GM08714 (cell line): Measurements from ENCODE around the gene SPRED2.

ENCODE experiments used
- H3K4me3 ChIP-seq: fragments of 200-500 bp; sonication (Bioruptor generic); 2 replicates; pipeline ENCODE4 v1.5.1; 2014; ENCODE audit warnings: mild to moderate bottlenecking, low read length, inconsistent platforms
- ZNF274 ChIP-seq: IDR thresholded peaks from 2 replicates; pipeline ENCODE4 v1.6.1; 2012; ENCODE audit warnings: mild to moderate bottlenecking, low read depth, low read length

Gene SPRED2

DNA sequence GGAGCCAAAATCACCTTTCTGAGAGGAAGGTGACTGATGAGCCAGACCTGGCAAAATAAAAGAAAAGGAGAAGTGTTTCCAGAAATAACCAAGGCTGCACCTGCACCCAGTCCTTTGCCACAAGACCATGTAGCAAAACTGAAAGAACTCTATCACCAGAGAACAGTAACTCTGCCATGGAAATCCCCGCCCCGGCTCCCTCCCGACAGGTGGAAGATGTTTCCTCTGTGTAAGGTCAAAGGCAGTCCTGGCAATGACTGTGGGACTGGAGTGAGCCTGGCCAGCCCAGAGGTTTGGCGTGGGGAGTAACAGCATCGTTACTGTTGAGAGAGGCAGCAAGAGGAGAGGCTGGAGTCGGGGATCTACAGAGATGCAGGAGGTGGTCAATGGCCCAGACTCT, 42.3 kb downstream of the SPRED2 start:
- peak overlapping the region; percentile 21; the same call in 1 of the 2 replicates for H3K4me3 ChIP-seq
- no peak for TF ChIP-seq ZNF274

DNA sequence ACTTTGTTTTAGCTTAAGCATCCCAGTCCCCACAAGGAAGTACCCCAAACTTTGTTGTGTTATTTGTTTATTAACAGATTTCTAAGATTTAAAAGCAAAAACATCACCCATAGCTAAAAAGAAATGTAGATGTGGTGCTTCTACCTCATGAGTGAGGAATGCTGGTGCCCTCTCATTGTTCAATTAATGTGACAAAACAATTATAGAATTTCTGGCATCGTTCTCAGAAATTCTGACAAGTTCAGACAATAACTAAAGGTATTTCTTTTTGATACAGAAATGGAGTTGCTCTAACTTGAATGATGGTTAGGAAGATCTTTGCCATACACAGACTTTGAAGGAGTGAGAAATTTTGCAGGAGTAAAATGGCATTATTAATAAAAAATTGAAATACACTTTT, 42.9 kb downstream of the SPRED2 start:
- no peak overlapping the region for H3K4me3 ChIP-seq
- no peak for TF ChIP-seq ZNF274

DNA sequence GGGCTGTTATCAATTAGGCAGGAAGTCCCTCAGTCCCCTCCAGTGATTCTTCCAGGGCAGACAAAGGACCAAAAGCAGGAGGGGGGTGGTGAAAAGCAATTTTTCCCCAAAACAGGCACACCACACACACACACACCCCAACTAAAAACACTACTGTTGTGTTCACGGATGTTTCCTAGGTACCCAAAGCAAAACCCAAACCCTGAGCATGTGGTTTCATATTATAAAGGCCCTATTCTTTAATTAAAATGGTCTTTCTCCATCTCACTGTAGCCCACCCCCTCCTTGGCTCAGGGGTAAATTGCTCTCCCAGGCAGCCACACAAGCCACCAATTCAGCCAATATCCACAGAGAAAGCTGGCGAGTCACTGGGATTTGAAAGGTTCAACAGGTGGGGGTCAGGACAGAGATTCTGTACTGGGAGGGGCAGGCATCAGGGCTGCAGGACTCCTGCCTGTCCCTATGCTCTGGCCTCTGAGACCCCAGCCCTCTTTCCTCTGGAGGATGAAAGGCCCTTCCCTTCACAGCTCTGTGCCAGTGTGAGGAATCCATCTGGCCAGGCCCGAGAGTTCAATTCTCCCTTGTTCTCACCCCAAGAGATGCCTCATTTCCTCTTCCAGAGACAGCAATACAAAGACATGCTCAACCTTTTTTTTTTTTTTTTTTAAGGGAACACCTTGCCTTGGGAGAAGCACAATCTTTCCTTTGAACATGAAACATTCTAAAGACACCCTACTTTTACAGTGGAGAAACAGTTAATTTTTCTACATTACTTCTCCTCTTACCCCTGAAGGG, 43.6 kb downstream of the SPRED2 start:
- no peak overlapping the region for H3K4me3 ChIP-seq
- no peak for TF ChIP-seq ZNF274

DNA sequence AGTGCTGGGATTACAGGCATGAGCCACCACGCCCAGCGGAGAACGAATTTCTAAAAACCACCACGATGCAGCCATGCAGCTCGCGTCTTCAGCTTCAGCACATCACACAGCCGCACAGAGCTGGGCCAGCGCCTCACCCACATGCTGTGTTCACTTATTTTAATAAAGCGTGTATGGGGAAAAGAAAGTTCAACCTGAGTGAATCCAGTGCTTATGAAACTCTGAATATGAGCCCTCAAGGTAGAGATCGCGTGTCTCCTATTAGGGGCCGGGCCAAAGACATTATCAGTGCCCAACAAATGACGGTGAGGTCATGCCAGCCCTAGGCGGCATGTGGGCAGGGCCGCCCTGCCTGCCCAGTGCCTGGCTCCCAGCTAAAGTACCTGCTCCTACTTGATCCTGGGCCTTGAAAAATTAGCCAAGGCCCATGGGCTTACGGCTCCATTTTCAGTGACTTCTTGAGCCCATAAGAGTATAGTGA, 44.3 kb downstream of the SPRED2 start:
- TF ChIP-seq ZNF274 = no peak
- H3K4me3 ChIP-seq = no peak overlapping the region

DNA sequence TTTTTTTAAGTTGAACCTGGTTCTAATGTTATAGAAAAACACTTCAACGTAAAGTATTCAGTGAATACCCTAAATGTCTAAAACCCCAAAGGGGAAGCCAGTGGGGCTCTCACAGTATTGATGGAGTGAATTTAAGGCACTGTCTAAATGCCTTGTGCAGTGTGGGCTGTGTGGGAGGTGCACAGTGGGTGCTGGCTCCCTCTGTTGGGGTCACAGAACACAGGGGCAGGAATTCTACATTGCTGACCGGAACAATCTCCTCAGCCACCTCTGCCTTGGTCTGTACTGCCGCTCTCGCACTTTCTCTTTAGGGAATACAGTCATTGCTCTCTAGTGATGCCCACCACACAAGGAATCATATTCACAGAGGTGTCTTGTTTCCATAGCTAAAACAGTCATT, 45.4 kb downstream of the SPRED2 start:
- no peak for TF ChIP-seq ZNF274
- no peak overlapping the region for H3K4me3 ChIP-seq

DNA sequence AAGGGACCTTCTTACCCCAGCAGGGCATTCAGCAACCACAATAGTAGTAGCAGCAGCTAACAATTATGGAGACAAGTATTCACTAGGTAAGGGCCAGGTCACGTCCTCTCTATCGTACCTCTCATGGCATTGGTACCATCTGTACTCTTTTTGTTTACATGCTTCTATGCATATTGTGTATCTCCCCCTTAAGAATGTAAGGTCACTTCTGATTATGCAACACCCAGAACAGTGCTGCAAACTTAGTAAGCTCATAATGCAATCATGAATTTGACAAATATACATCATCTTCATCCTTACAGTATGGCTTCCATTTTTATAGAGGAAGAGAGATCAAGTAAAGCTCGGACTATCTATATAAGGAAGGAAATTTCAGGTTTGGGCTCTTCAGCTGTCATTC, 46.1 kb downstream of the SPRED2 start:
- no peak for TF ChIP-seq ZNF274
- H3K4me3 ChIP-seq = no peak overlapping the region

DNA sequence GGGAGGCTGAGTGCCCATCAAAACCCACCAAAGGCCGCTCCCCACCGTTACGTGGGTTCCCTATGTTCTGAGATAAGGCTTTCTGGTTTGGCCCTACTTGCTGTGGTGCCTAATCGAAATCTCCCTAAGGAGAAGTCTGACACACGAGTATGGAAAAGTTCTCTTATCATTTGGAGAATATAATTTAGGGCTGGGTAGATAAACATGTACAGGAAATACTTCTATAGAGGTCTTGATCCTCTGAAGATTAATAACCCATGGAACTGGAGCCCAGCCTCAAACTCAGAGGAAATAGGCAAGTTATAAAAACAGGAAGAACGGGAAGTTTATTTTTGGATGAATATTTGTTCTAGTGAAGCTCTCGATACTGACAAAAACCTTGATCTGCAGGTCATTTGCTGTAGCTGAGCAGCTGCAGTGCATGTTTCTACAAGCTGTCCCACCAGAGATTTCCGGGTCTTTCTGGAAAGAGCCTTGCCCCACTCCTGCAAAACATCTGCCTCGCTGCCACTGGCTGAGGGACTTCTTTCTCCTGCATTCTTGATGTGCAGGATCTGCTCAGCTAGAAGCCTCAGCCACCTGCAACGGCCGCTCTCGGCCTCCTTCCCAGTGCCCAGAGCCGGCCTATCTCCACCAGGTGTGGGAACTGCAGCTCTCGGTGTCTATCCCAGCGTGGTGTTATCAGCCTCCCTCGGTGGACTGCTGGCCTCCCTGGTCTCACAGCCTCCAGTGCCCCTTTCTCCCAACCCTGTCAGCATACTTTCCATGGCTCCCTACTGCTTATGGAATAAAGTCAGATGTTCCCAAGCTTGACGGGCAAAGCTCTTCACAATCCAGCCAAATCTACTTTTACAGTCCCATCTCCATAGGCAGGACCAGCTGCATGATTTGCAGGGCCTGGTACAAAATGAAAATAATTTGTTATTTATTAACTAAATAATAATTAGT, 48.6 kb downstream of the SPRED2 start:
- no peak for TF ChIP-seq ZNF274
- no peak overlapping the region; the same call in 1 of the 2 replicates for H3K4me3 ChIP-seq

DNA sequence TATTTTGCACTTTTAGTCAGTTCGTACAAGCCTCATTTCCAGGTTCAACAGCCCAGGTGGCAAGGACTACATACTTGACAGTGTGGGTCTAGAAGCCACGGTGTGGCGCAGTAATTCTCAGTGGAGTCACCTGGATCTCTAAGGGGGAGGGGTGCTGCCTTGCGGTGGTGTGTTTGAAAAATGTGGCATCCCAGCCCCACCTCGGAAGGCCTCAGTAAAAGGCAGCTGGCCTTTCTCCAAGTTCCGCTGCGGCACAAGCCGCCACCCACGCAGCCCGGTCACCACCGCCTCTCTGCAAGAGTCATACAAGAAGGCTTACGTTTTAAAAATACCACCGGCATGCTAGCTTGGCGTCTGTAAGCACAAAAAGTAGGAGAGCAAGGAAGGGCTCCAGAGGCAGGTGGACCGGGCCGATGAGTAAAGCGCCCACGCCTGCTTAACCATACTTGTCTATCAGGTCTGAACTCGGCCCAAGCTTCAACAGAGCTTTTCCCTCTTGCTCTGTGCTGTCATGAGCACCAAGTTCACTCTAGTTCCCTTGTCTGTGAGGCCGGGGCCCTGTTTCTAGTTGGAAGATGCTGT, 49.5 kb downstream of the SPRED2 start:
- TF ChIP-seq ZNF274 = no peak
- no peak overlapping the region; the same call in 1 of the 2 replicates for H3K4me3 ChIP-seq

DNA sequence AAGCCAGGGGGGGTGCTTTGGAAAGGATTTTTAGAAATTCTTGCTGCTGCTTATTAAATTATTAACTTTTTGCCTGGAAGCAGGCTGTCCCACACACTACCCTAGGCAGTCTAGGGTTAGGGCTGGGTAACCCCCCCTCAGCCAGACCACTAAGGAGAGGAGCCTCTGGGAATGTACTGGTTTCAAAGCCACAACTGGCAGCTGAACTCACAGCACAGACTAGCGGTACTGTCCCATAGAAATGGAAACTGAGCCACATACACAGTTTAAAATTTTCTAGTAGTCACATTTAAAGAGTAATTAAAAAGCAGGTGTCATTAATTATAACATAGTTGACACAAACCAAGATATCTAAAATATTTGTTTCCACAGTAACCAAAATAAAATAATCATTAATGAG, 50.1 kb downstream of the SPRED2 start:
- TF ChIP-seq ZNF274 = no peak

DNA sequence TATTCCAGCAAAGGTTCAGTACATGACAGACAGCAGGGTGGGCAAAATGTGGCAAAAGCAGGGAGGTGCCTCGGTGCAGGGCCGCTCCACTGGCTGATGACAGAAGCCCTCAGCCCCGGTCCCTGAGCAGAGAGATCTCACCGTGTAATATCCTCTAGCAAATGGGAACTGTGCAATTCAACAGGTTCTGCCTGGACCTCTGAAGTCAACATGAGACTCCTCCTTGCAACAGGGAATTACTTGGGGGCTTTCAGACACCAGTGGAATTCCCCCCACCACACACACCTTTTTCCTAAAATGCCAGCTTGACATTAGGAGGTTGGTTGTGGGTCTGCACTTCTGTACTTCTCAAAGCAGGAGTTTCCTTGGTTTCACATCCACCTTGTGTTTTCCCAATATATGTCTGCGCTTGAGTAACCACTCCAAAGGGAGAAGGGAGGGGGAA, 50.8 kb downstream of the SPRED2 start:
- no peak overlapping the region for H3K4me3 ChIP-seq
- no peak for TF ChIP-seq ZNF274

More for the DNA sequence above, 50.1 kb downstream of the SPRED2 start:
- peak overlapping the region; percentile 1; the same call in 1 of the 2 replicates for H3K4me3 ChIP-seq

DNA sequence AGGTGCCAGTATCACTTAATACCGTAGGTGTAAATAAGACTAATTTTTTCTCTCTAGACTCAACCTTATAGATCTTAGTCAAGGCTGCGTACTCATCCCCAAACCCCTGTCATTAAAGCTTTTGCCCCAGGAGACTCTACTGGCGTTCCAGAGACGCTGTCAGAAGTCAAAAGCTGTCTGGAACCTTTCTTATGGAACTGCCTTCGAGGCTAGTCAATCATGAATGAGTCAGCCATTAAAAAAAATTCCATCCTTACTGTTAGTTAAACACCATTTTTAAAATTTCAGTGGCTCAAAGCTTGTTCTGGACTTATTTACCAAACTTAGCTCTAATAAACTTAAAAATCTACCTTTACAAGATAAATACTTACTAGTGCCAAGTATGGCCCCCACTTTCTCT, 52.1 kb downstream of the SPRED2 start:
- H3K4me3 ChIP-seq = no peak overlapping the region
- no peak for TF ChIP-seq ZNF274

DNA sequence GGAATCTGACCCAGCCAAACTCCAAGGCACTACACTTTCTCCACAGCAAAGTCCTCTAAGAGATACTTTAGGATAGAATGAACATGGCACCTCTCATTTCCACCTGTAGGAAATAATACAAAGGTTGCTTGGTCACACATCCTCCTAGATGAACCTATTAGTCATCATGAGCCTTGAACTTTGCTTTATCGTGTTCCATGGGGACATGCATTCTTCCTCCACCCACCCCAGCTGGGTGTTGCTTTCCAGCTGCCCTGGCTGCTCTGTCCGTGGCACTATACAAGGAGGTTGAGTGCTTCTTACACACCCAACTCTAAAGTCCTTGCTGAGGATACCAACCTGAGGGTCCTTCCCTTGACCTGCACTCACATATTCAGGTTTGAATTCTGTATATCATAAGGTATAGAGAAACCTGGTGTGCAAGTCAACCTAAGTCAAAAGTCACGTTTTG, 52.7 kb downstream of the SPRED2 start:
- TF ChIP-seq ZNF274 = no peak
- no peak overlapping the region for H3K4me3 ChIP-seq

DNA sequence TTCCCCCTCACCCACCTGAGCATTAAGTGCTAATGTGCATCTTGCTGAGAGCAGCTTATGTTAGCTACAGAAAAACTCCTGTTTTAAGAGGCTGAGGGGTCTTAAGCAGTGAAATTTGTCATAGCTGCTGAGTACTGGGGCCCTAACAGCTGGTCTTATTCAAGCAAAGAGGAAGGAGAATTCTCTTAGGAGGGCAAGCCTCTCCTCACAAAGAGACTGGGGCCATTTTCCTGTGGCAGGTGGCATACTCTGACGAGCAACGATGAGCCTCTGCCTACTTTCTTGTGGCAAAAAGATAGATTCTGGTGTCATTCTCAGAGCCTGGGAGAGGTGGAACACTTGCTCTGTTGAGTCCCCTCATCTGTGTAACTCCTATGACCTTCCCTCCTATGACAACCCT, 53.2 kb downstream of the SPRED2 start:
- TF ChIP-seq ZNF274 = no peak
- no peak overlapping the region for H3K4me3 ChIP-seq

DNA sequence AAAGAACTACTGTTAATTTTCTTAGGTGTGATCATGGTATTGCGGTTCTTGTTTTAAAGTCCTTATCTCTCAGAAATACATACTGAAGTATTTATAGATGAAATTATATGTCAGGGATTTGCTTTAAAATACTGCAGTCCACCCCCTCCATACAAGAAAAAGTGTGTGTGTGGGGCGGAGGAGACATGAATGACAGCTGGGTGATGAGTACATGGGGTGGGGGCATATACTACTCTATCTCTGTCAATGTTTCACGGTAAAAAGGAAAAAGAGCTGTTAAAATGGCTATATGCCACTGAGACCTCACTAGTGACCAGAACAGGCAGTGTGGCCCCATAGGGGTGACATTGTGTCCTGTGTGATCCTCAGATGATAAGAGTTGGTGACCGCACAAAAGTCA, 54.1 kb downstream of the SPRED2 start:
- H3K4me3 ChIP-seq = no peak overlapping the region
- TF ChIP-seq ZNF274 = no peak
